AG10803 (cell line): ENCODE measurements around the gene NIPA2.

Source experiments
- DNase-seq: peaks from one replicate; pipeline ENCODE4 v3.0.0; 2010; ENCODE audit warnings: low read depth
- H3K4me3 ChIP-seq: 2 replicates; pipeline ENCODE4 v1.5.1; 2011; ENCODE audit warnings: mild to moderate bottlenecking, low read length, control low read depth
- CTCF ChIP-seq: conservative IDR thresholded peaks from 2 replicates; pipeline ENCODE4 v1.5.1; 2011; ENCODE audit warnings: mild to moderate bottlenecking, low read length, control low read depth, inconsistent platforms

NIPA2 gene

GRCh38 chr15:22839046-22839695, 705 bp downstream of the NIPA2 start:
- no peak for TF ChIP-seq CTCF
- peak overlapping the region; percentile 92 for H3K4me3 ChIP-seq
- DNase-seq: no peak

- no peak overlapping the region for H3K4me3 ChIP-seq
- TF ChIP-seq CTCF: no peak
- no peak for DNase-seq
Observed at GRCh38 chr15:22844421-22845288, 6.2 kb downstream of the NIPA2 start.

GRCh38 chr15:22845289-22845900, 6.9 kb downstream of the NIPA2 start:
- no peak for TF ChIP-seq CTCF
- no peak overlapping the region for H3K4me3 ChIP-seq
- peak; percentile 25 for DNase-seq

GRCh38 chr15:22846073-22846472, 7.6 kb downstream of the NIPA2 start:
- TF ChIP-seq CTCF: no peak
- no peak for DNase-seq
- no peak overlapping the region for H3K4me3 ChIP-seq

GRCh38 chr15:22850055-22850454, 11.6 kb downstream of the NIPA2 start:
- no peak overlapping the region for H3K4me3 ChIP-seq
- TF ChIP-seq CTCF: no peak
- no peak for DNase-seq

GRCh38 chr15:22851513-22851912, 13.0 kb downstream of the NIPA2 start:
- no peak overlapping the region for H3K4me3 ChIP-seq
- no peak for DNase-seq
- TF ChIP-seq CTCF: no peak
